Hepatocyte (in vitro differentiated cells): ENCODE measurements around the gene DCAF12.

ENCODE experiments used
- EZH2 ChIP-seq: fragments of 200-600 bp; sonication (generic); IDR thresholded peaks from 2 replicates; pipeline ENCODE4 v1.6.1; 2016; ENCODE audit warnings: antibody characterized with exemption, mild to moderate bottlenecking, borderline replicate concordance
- TF ChIP-seq, protein P1 (sequence below): fragments of 200-600 bp; sonication (generic); IDR thresholded peaks from 2 replicates; pipeline ENCODE4 v1.5.1; 2016; ENCODE audit warnings: antibody characterized with exemption, mild to moderate bottlenecking; ENCODE audit not compliant: poor library complexity

DNA sequence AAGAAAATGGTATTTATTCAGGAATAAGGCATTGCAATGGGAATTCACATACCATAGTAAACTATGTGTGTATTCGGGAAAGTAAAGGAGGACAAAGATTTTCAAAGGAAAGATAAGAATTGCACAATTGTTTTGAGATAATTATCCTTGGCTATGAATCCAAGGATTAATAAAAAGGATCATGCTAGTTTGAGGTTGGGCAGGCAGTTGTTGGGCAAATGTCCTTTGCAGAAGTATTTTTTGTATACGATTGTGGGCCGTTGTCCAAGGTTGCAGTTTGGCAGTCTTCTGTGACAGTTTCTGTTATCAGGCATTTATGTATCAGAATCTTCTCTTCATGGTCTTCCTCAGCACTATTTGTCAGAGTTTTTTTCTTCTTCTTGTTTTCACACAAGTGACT, 67.2 kb downstream of the DCAF12 start:
- TF ChIP-seq, protein P1, sequence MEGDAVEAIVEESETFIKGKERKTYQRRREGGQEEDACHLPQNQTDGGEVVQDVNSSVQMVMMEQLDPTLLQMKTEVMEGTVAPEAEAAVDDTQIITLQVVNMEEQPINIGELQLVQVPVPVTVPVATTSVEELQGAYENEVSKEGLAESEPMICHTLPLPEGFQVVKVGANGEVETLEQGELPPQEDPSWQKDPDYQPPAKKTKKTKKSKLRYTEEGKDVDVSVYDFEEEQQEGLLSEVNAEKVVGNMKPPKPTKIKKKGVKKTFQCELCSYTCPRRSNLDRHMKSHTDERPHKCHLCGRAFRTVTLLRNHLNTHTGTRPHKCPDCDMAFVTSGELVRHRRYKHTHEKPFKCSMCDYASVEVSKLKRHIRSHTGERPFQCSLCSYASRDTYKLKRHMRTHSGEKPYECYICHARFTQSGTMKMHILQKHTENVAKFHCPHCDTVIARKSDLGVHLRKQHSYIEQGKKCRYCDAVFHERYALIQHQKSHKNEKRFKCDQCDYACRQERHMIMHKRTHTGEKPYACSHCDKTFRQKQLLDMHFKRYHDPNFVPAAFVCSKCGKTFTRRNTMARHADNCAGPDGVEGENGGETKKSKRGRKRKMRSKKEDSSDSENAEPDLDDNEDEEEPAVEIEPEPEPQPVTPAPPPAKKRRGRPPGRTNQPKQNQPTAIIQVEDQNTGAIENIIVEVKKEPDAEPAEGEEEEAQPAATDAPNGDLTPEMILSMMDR, result no peak
- TF ChIP-seq EZH2, result no peak
